Keratinocyte (primary cell): ENCODE measurements around the gene TM9SF2. TPM values are rescaled to one million over a fixed set of nuclear protein-coding genes. Genes with fewer than 3 reads are reported as not detected.

Source experiments
- DNase-seq: peaks from one replicate; pipeline ENCODE4 v3.0.0-alpha.2; 2011; ENCODE audit warnings: low read depth, missing footprints, low spot score
- FAIRE-seq: peaks from 2 replicates; lab custom pipeline; 2011; peaks lifted over from hg19 to GRCh38; lab: Jason Lieb, UNC
- H2AFZ ChIP-seq: 2 replicates; pipeline ENCODE4 v1.6.0; 2012; ENCODE audit warnings: low read length, control low read depth, inconsistent platforms; ENCODE audit not compliant: control insufficient read depth
- H3K27ac ChIP-seq: 2 replicates; pipeline ENCODE4 v1.5.1; 2011; ENCODE audit warnings: low read length; ENCODE audit not compliant: control insufficient read depth, insufficient read depth
- H3K27me3 ChIP-seq: 3 replicates; pipeline ENCODE4 v1.6.0; 2011; ENCODE audit warnings: low read length; ENCODE audit not compliant: control insufficient read depth, insufficient read depth; ENCODE audit errors: extremely low read depth
- H3K36me3 ChIP-seq, 2 experiments: 2 replicates in 1 of 2; 3 replicates in 1 of 2; pipeline ENCODE4 v1.5.1; 2011; ENCODE audit warnings: low read length in 2 of 2, mild to moderate bottlenecking in 1 of 2; ENCODE audit not compliant: control insufficient read depth in 2 of 2, insufficient read depth in 2 of 2; ENCODE audit errors: extremely low read depth in 1 of 2
- H3K4me1 ChIP-seq: 3 replicates; pipeline ENCODE4 v1.5.1; 2011; ENCODE audit warnings: low read length; ENCODE audit not compliant: control insufficient read depth, insufficient read depth; ENCODE audit errors: extremely low read depth
- H3K4me2 ChIP-seq: 3 replicates; pipeline ENCODE4 v1.6.0; 2011; ENCODE audit warnings: low read depth, low read length; ENCODE audit not compliant: control insufficient read depth, insufficient read depth; ENCODE audit errors: extremely low read depth
- H3K4me3 ChIP-seq, 3 experiments: fragments of 200-600 bp in 1 of 3; sonication (generic) in 1 of 3; 2 replicates in 2 of 3; 3 replicates in 1 of 3; pipeline ENCODE4 v1.5.1; 2011 to 2016; ENCODE audit warnings: low read length in 3 of 3, mild to moderate bottlenecking in 3 of 3, control low read depth in 2 of 3, inconsistent platforms in 1 of 3, low read depth in 1 of 3, mixed read lengths in 1 of 3, mixed run types in 1 of 3, moderate library complexity in 1 of 3; ENCODE audit not compliant: control insufficient read depth in 2 of 3, insufficient read depth in 2 of 3; ENCODE audit errors: extremely low read depth in 1 of 3
- H3K79me2 ChIP-seq: 2 replicates; pipeline ENCODE4 v1.6.0; 2012; ENCODE audit warnings: low read length; ENCODE audit not compliant: control insufficient read depth, insufficient read depth
- H3K9ac ChIP-seq: 3 replicates; pipeline ENCODE4 v1.6.0; 2011; ENCODE audit warnings: low read length; ENCODE audit not compliant: control insufficient read depth, insufficient read depth; ENCODE audit errors: extremely low read depth
- H3K9me1 ChIP-seq: 3 replicates; pipeline ENCODE4 v1.6.0; 2011; ENCODE audit warnings: low read length; ENCODE audit not compliant: control insufficient read depth, insufficient read depth; ENCODE audit errors: extremely low read depth
- H3K9me3 ChIP-seq: 2 replicates; pipeline ENCODE4 v1.5.1; 2012; ENCODE audit warnings: low read depth, low read length; ENCODE audit not compliant: control insufficient read depth
- H4K20me1 ChIP-seq: 3 replicates; pipeline ENCODE4 v1.6.0; 2011; ENCODE audit warnings: low read length; ENCODE audit not compliant: control insufficient read depth, insufficient read depth; ENCODE audit errors: extremely low read depth
- CTCF ChIP-seq, 3 experiments: IDR thresholded peaks in 1 of 3; conservative IDR thresholded peaks in 1 of 3; optimal IDR thresholded peaks in 1 of 3; 2 replicates in 2 of 3; 3 replicates in 1 of 3; pipeline versions ENCODE3 to v1.5.1; 2011; ENCODE audit warnings: low read length in 3 of 3, mild to moderate bottlenecking in 3 of 3, moderate library complexity in 2 of 3, control low read depth in 1 of 3, inconsistent platforms in 1 of 3; ENCODE audit not compliant: insufficient read depth in 2 of 3; ENCODE audit errors: extremely low read depth in 1 of 3
- EZH2 ChIP-seq: IDR thresholded peaks from one replicate; pipeline ENCODE4 v1.6.1; 2012; ENCODE audit warnings: inconsistent platforms, mild to moderate bottlenecking, low read length, moderate library complexity
- dilution Hi-C: fragments of 300-500 bp; cut with MboI; formaldehyde crosslinking; loops from one replicate; pipeline ENCODE4 v1.7.0; 2020; ENCODE audit warnings: low sequenced_read_pairs; ENCODE audit not compliant: extremely low pct_ligation_motif_present
- polyA plus RNA-seq, 5 experiments: library from polyadenylated mRNA; depleted of rRNA in 3 of 5; stranded (reverse) in 3 of 5; stranded (forward) in 1 of 5; unstranded in 1 of 5; fragments of >200 nt; gene quantifications; 1 replicate in 1 of 5; 2 replicates in 3 of 5; 3 replicates in 1 of 5; pipeline versions ENCODE4 v1.2.1 to v1.2.3, GENCODE V29; 2011 to 2012; ENCODE audit warnings: missing spikeins in 2 of 5, low read depth in 1 of 5, low replicate concordance in 1 of 5

The TM9SF2 gene
- polyA plus RNA-seq, 1 donor (not counting 4 experiments of a cell fraction or from before 2014, with no cell fraction given): 134 TPM

GRCh38 chr13:99572131-99572530 lies 70.9 kb downstream of the TM9SF2 start:
- H3K9ac ChIP-seq: no peak overlapping the region
- H3K27me3 ChIP-seq: no peaks in the 10 kb centered on the region
- H3K27ac ChIP-seq: no peak overlapping the region
- H3K79me2 ChIP-seq: no peaks in the 10 kb centered on the region
- no peaks in the 10 kb centered on the region for H3K9me3 ChIP-seq
- no peak overlapping the region for H3K4me2 ChIP-seq
- no peaks in the 10 kb centered on the region for H3K36me3 ChIP-seq
- TF ChIP-seq EZH2 (no peak), CTCF (optimal IDR thresholded peaks at IDR 0.05 in 1 of 3, IDR thresholded peaks at IDR 0.05 in 1 of 3, conservative IDR thresholded peaks at IDR 0.05 in 1 of 3; ENCODE audit: extremely low read depth in 1 of 3, insufficient read depth in 2 of 3, low read length in 3 of 3) (no peak)
- no peak overlapping the region for H2AFZ ChIP-seq
- dilution Hi-C loops: no loop called here
- no peaks in the 10 kb centered on the region for H4K20me1 ChIP-seq
- DNase-seq (no peak), FAIRE-seq (no peak)
- no peaks in the 10 kb centered on the region for H3K4me1 ChIP-seq
- H3K9me1 ChIP-seq: no peaks in the 10 kb centered on the region
- no peak overlapping the region for H3K4me3 ChIP-seq

- no peaks in the 10 kb centered on the region for H3K9me3 ChIP-seq
- no peaks in the 10 kb centered on the region for H3K79me2 ChIP-seq
- H3K4me1 ChIP-seq: no peaks in the 10 kb centered on the region
- no peak overlapping the region for H2AFZ ChIP-seq
- no peak overlapping the region for H3K4me3 ChIP-seq
- FAIRE-seq (no peak), DNase-seq (no peak)
- no peaks in the 10 kb centered on the region for H3K27me3 ChIP-seq
- TF ChIP-seq EZH2: no peak
- no peak for TF ChIP-seq CTCF (optimal IDR thresholded peaks at IDR 0.05 in 1 of 3, IDR thresholded peaks at IDR 0.05 in 1 of 3, conservative IDR thresholded peaks at IDR 0.05 in 1 of 3; ENCODE audit: extremely low read depth in 1 of 3, insufficient read depth in 2 of 3, low read length in 3 of 3)
- no peak overlapping the region for H3K4me2 ChIP-seq
- no peak overlapping the region for H3K27ac ChIP-seq
- dilution Hi-C loops: no loop called here
- no peaks in the 10 kb centered on the region for H4K20me1 ChIP-seq
- H3K36me3 ChIP-seq: no peaks in the 10 kb centered on the region
- no peaks in the 10 kb centered on the region for H3K9me1 ChIP-seq
- H3K9ac ChIP-seq: no peak overlapping the region
These were observed 71.6 kb downstream of the TM9SF2 start for GRCh38 chr13:99572921-99573320.
